Activated naive CD8-positive, alpha-beta T cell (primary cell): ENCODE data around the gene EFCAB9.
A peak's percentile ranks its signal among the peaks of the same experiment; 100 is the strongest.

ENCODE experiments used
- H3K27ac Mint-ChIP-seq: one replicate; pipeline ENCODE4 v1.8.0; 2021; ENCODE audit warnings: mixed read lengths
- H3K27me3 Mint-ChIP-seq: one replicate; pipeline ENCODE4 v1.8.0; 2021; ENCODE audit warnings: mixed read lengths
- H3K36me3 Mint-ChIP-seq: one replicate; pipeline ENCODE4 v1.8.0; 2021; ENCODE audit warnings: mixed read lengths
- H3K4me1 Mint-ChIP-seq: one replicate; pipeline ENCODE4 v1.8.0; 2021; ENCODE audit warnings: low read depth, mixed read lengths
- H3K4me3 Mint-ChIP-seq: one replicate; pipeline ENCODE4 v1.8.0; 2021; ENCODE audit warnings: mild to moderate bottlenecking, mixed read lengths
- H3K9me3 Mint-ChIP-seq: one replicate; pipeline ENCODE4 v1.8.0; 2021; ENCODE audit warnings: low read depth, mixed read lengths

The EFCAB9 gene

DNA sequence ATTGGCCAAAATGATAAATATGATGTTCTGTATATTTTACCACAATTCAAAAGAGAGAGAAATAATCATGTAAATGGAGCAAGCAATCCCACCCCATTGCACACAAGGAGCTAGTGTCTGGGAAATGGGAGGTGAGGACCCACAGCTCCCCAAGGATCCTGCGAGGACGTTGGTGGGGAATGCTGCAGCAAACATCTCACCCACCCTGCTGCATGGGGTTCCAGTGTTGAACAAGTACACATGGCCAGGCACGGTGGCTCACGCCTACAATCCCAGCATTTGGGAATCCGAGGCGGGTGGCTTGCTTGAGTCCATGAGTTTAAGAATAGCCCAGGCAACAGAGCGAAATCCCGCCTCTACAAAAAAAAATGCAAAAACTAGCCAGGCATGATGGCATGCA, 35.0 kb upstream of the EFCAB9 start:
- Mint-ChIP-seq H3K4me3 (peak overlapping the region; percentile 12), H3K27me3 (no peaks in the 10 kb centered on the region), H3K36me3 (peaks cover 9% of the 10 kb centered on the region), H3K4me1 (peaks cover 67% of the 10 kb centered on the region), H3K9me3 (no peaks in the 10 kb centered on the region), H3K27ac (peak overlapping the region; percentile 74)

GRCh38 chr5:172160506-172160905, 33.5 kb upstream of the EFCAB9 start:
- Mint-ChIP-seq H3K27me3 (no peaks in the 10 kb centered on the region), H3K4me3 (peak overlapping the region; percentile 61), H3K9me3 (no peaks in the 10 kb centered on the region), H3K27ac (peak overlapping the region; percentile 89), H3K36me3 (peaks cover 7% of the 10 kb centered on the region), H3K4me1 (peaks cover 66% of the 10 kb centered on the region)

GRCh38 chr5:172162323-172162986, 31.5 kb upstream of the EFCAB9 start:
- peaks cover 5% of the 10 kb centered on the region for H3K36me3 Mint-ChIP-seq
- peak overlapping the region; percentile 72 for H3K27ac Mint-ChIP-seq
- H3K9me3 Mint-ChIP-seq = no peaks in the 10 kb centered on the region
- H3K4me1 Mint-ChIP-seq = peaks cover 71% of the 10 kb centered on the region
- H3K27me3 Mint-ChIP-seq = no peaks in the 10 kb centered on the region
- H3K4me3 Mint-ChIP-seq = no peak overlapping the region

DNA sequence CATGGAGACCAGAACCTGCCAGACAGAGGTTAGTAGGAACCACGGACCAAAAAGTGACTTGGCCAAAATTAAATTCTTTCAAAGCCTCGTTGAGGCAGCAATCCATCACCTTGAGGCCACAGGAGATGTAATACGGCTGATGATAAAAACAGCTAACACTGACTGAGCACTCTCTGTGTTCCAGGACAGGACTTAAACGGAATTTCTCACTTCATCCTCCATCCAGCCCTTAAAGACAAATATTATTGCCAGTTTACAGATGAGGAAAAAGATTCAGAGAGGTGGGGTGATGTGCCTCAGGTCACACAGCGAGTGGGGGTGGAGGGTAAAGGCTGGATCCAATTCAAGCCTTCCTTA, 31.0 kb upstream of the EFCAB9 start:
- H3K4me1 Mint-ChIP-seq = peaks cover 73% of the 10 kb centered on the region
- peak overlapping the region; percentile 72 for H3K27ac Mint-ChIP-seq
- H3K27me3 Mint-ChIP-seq = no peaks in the 10 kb centered on the region
- H3K9me3 Mint-ChIP-seq = no peaks in the 10 kb centered on the region
- peaks cover 5% of the 10 kb centered on the region for H3K36me3 Mint-ChIP-seq
- H3K4me3 Mint-ChIP-seq = no peak overlapping the region

DNA sequence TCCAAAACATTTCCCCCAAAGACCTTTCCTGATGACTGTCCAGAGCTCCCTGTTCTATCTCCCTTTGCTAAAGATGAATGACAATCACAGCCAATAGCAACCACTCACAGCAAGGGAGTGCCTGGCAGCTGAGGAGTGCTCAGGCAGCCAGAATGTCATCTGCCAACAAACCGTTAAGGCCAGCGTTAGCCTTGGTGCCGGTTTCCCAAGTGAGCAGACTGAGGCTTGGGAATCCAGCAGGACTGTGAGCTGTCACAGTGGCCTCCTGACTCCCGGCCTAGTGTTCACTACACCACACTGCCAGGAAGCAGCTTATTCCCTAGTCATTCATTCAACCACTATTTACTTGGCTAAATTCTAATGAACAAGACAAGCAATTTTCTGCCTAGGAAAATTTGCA, 30.6 kb upstream of the EFCAB9 start:
- peaks cover 74% of the 10 kb centered on the region for H3K4me1 Mint-ChIP-seq
- H3K9me3 Mint-ChIP-seq = no peaks in the 10 kb centered on the region
- peak overlapping the region; percentile 72 for H3K27ac Mint-ChIP-seq
- H3K4me3 Mint-ChIP-seq = no peak overlapping the region
- peaks cover 3% of the 10 kb centered on the region for H3K36me3 Mint-ChIP-seq
- no peaks in the 10 kb centered on the region for H3K27me3 Mint-ChIP-seq

DNA sequence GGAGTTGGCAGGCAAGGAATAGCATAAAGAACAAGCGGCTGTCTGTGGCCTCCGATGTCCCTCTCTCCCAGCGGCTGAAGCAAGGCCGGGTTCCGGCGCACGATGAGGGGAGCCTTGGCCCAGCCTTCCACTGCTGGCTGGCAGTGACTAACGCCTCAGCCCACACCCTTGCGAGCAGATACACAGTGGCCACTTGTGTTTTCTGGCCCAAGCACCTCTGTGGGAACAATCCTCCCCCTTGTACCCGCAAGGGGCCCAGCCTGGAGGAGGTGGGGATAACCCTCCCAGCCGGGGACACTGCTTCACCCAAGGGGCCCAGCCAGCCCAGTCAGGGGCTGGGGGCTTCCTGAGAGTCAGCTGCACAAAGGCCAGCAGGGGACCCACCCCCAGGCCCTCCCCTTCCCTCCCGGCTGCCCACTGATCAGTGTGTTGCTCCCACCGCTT, 29.2 kb upstream of the EFCAB9 start:
- Mint-ChIP-seq H3K4me1 (peaks cover 80% of the 10 kb centered on the region), H3K27me3 (no peaks in the 10 kb centered on the region), H3K9me3 (no peaks in the 10 kb centered on the region), H3K4me3 (no peak overlapping the region), H3K27ac (peak overlapping the region; percentile 34), H3K36me3 (peaks cover 3% of the 10 kb centered on the region)

DNA sequence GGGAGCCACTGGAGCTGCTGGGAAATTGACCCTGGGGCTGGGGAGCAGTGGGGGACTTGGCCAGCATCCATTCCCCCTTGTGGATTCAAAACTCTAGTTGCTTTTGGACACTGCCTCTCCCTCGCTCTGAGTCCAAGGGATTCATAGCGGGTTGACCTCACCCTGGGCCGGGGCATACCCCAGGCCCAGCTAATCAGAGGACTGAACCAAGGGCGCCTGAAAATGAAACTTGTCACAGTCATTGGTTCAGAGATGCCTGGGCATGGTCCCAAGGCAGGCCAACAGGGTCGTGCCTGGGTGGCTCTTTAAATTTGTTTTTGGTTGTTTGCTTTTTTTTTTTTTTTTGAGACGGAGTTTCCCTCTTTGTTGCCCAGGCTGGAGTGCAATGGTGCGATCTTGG, 28.5 kb upstream of the EFCAB9 start:
- no peak overlapping the region for H3K27ac Mint-ChIP-seq
- H3K4me1 Mint-ChIP-seq = peaks cover 80% of the 10 kb centered on the region
- H3K4me3 Mint-ChIP-seq = no peak overlapping the region
- peaks cover 5% of the 10 kb centered on the region for H3K36me3 Mint-ChIP-seq
- H3K9me3 Mint-ChIP-seq = no peaks in the 10 kb centered on the region
- no peaks in the 10 kb centered on the region for H3K27me3 Mint-ChIP-seq

DNA sequence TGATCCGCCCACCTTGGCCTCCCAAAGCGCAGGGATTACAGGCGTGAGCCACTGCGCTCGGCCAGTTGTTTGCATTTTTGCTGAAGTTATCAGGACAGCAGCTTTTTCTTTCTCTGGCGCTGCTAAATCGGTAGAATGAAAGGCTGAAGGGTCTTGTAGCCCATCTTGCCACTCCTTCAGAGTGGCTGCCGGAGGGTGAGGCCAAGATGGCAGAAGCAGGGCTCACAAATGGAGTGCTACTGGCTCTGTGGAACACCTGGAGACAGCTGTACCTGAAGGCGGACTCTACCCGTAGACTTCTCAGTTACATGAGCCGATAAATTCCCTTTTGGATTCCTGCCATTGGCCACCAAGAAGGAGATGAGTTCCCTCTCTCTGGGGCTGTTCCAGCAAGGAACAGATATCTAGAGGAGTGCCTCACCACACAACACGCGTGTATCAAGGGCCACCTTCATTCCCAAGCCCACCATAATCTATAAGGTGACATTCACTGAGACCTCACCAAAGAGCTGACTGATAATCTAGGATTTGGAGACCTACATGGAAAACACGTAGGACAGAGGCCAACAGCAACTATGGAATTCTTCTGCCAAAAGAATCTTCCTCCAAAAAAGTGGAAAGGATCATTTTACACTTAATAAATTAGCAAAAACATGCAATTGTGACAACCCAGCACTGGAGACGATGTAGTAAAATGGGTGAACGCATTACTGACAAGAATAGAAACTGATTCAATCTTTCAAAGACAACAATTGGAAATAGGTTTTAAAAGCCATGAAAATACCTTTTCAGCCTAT, 27.7 kb upstream of the EFCAB9 start:
- Mint-ChIP-seq H3K4me3 (peak overlapping the region; percentile 7), H3K27ac (peak overlapping the region; percentile 28), H3K4me1 (peaks cover 80% of the 10 kb centered on the region), H3K36me3 (peaks cover 5% of the 10 kb centered on the region), H3K9me3 (no peaks in the 10 kb centered on the region), H3K27me3 (no peaks in the 10 kb centered on the region)

DNA sequence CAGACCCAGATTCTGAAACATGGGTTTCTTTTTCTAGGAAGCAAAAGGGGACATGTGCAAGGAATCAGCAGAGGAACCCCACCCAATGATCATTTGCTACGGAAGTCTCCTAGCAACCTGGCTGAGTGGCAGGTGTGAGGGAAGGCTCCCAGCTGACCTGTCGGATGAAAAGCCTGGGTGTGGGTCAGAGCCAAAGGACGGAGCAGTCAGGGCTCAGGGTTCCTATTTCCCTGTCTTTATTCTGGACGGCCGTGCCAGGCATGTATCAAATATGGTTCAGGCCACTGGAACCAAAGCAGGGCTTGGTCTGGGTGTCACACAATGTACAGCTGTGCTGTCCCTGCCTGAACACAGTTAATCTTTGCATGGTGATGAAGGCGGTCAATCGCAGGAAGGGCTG, 26.1 kb upstream of the EFCAB9 start:
- Mint-ChIP-seq H3K36me3 (peaks cover 5% of the 10 kb centered on the region), H3K27ac (peak overlapping the region; percentile 98), H3K4me1 (peaks cover 73% of the 10 kb centered on the region), H3K9me3 (no peaks in the 10 kb centered on the region), H3K27me3 (no peaks in the 10 kb centered on the region), H3K4me3 (no peak overlapping the region)

GRCh38 chr5:172168311-172168710, 25.7 kb upstream of the EFCAB9 start:
- H3K27me3 Mint-ChIP-seq = no peaks in the 10 kb centered on the region
- H3K4me3 Mint-ChIP-seq = no peak overlapping the region
- H3K9me3 Mint-ChIP-seq = no peaks in the 10 kb centered on the region
- peaks cover 5% of the 10 kb centered on the region for H3K36me3 Mint-ChIP-seq
- H3K27ac Mint-ChIP-seq = peak overlapping the region; percentile 98
- peaks cover 73% of the 10 kb centered on the region for H3K4me1 Mint-ChIP-seq

- Mint-ChIP-seq H3K4me1 (peaks cover 79% of the 10 kb centered on the region), H3K4me3 (peak overlapping the region; percentile 32), H3K9me3 (no peaks in the 10 kb centered on the region), H3K27me3 (no peaks in the 10 kb centered on the region), H3K27ac (peak overlapping the region; percentile 98), H3K36me3 (peaks cover 5% of the 10 kb centered on the region)
Observed at GRCh38 chr5:172169216-172169615, 24.8 kb upstream of the EFCAB9 start.

- peaks cover 82% of the 10 kb centered on the region for H3K4me1 Mint-ChIP-seq
- H3K36me3 Mint-ChIP-seq = peaks cover 5% of the 10 kb centered on the region
- no peaks in the 10 kb centered on the region for H3K27me3 Mint-ChIP-seq
- no peaks in the 10 kb centered on the region for H3K9me3 Mint-ChIP-seq
- peak overlapping the region; percentile 98 for H3K27ac Mint-ChIP-seq
- H3K4me3 Mint-ChIP-seq = peak overlapping the region; percentile 50
Observed at GRCh38 chr5:172170251-172170701, 23.7 kb upstream of the EFCAB9 start.

DNA sequence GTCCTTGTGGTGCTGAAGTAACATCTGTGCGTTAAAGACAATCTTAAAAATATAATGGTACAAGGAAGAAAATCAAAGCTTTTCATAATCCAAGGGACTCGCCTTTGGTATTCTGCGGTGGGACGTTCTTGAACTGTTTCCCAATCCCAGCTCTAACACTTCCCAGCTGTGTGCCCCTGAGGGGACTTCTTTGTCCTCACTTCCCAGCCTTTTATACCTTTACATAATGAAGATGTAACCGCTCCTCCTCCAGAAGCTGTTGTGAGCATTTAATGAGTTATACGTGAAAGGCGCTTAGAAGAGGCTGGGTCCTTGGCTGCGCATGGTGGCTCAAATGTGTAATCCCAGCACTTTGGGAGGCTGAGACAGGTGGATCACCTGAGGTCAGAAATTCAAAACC, 22.9 kb upstream of the EFCAB9 start:
- Mint-ChIP-seq H3K36me3 (peaks cover 5% of the 10 kb centered on the region), H3K4me1 (peaks cover 89% of the 10 kb centered on the region), H3K27me3 (no peaks in the 10 kb centered on the region), H3K27ac (peak overlapping the region; percentile 98), H3K9me3 (no peaks in the 10 kb centered on the region), H3K4me3 (no peak overlapping the region)

GRCh38 chr5:172172912-172173563, 20.9 kb upstream of the EFCAB9 start:
- Mint-ChIP-seq H3K27me3 (no peaks in the 10 kb centered on the region), H3K36me3 (peaks cover 3% of the 10 kb centered on the region), H3K9me3 (no peaks in the 10 kb centered on the region), H3K4me1 (peaks cover 87% of the 10 kb centered on the region), H3K4me3 (peak overlapping the region; percentile 85), H3K27ac (peak overlapping the region; percentile 98)

DNA sequence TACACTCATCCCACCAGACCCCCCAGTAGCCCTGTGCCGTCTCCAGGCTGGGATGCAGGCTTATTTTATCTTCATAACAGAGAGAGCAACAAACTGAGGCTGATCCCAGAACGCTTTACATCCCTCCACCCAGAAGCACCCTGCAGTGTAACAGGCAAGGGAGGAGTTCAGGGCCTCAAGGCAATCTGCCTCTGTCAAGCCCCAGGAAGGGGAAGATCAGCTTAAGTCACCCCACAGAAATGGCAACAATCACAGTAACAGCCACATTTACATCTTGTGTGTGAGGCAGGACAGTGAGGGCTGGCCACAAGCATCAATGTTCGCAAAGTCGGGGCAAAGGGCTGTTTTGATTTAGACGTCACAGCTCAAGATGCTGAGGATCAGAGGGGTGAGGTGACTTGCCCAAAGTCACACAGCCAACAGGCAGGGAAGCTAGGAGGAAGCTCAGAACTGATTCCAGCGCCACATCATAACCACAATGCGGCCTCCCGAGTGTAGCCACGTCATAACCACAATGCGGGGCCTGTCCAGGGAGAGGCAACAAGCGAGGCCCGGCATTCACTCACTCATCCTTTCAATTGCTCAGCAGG, 20.3 kb upstream of the EFCAB9 start:
- H3K9me3 Mint-ChIP-seq = no peaks in the 10 kb centered on the region
- H3K4me3 Mint-ChIP-seq = peak overlapping the region; percentile 85
- peak overlapping the region; percentile 98 for H3K27ac Mint-ChIP-seq
- H3K36me3 Mint-ChIP-seq = peaks cover 5% of the 10 kb centered on the region
- no peaks in the 10 kb centered on the region for H3K27me3 Mint-ChIP-seq
- peaks cover 87% of the 10 kb centered on the region for H3K4me1 Mint-ChIP-seq
